HG03139 (cell line): ENCODE measurements around the gene HAVCR1.
"Not testable (repeated sequence)": the region's sequence is repeated elsewhere in the genome, so short reads cannot be mapped to it uniquely, and the experiment has no call there.

Source experiments
- ATAC-seq: cut with Tn5 transposase; IDR thresholded peaks from one replicate; pipeline ENCODE4 v1.9.1; 2021; ENCODE audit not compliant: unreplicated experiment

Gene HAVCR1

GRCh38 chr5:157050050-157050449 lies 8.9 kb downstream of the HAVCR1 start:
- no peak for ATAC-seq

GRCh38 chr5:157049605-157050004 lies 9.3 kb downstream of the HAVCR1 start:
- no peak for ATAC-seq

GRCh38 chr5:157047898-157048297 lies 11.0 kb downstream of the HAVCR1 start:
- no peak for ATAC-seq

GRCh38 chr5:157047016-157047415 lies 11.9 kb downstream of the HAVCR1 start:
- ATAC-seq: not testable (repeated sequence)

DNA sequence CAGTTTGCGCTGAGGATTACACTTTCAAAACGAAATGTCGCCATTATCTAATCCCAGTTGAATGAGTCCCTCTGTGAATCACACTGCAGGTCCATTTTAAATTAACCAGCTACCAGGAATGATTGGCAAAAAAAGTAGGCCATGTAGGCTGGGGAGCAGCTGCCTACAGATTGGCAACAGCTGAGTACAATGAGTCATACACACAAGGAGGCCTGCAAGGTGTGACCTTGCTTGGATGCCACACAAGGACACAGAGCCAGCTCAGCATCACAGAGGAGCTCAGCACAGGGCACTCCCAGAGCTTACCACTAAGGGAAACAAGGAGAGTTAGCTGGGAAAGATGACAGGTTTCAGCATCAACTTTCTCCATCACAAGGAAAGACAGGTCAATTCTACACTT lies 12.9 kb downstream of the HAVCR1 start:
- no peak for ATAC-seq

- no peak for ATAC-seq
Observed at GRCh38 chr5:157045601-157046000, 13.3 kb downstream of the HAVCR1 start.

DNA sequence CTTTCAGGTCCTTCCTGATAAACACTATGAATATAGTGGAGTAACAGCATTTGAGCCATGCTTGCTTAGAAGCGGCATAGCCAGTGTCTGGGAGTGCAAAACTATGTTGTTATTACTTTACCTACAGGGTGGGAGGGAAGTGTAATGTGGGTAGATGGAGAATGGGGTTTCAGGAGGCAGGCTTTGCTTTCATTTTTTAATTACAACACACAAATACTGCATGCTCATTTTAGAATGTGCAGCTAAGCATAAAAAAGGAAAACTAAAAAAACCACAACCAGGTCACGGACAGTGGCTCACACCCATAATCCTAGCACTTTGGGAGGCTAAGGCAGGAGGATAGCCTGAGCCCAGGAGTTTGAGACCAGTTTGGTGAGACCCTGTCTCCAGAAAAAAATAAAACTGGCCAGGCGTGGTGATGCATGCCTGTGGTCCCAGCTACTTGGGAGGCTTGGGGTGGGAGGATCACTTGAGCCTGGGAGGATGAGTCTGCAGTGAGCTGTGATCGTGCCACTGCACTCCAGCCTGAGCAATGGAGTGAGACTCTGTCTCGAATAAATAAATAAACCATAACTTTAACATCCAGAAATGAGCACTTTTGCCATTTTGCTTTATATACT lies 20.2 kb downstream of the HAVCR1 start:
- ATAC-seq: no peak

- not testable (repeated sequence) for ATAC-seq
Observed at GRCh38 chr5:157034106-157035072, 24.5 kb downstream of the HAVCR1 start.

DNA sequence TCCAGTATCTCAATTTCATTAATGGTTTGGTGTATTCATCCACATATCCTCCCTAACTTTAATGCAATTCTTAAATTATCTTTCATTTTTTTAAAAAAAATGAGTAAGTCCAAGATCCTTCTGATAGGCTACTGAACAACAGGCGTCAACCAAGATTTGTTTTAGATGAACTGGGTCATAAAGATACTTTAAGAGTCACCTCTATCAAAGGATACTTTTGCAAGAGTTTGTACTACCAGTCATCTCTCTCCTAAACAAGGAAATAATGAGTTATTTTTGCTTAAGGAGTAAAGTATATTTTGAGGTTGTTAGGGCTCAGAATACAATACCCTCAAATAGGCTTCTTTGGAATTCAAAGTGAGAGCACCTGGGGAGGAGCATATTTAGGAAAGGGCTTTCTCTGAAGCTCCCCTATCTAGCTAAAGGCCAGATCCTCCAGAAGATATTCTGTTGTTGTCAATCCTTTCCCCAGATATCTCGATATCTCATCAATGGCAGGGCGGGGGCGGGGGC lies 25.8 kb downstream of the HAVCR1 start:
- ATAC-seq: no peak

DNA sequence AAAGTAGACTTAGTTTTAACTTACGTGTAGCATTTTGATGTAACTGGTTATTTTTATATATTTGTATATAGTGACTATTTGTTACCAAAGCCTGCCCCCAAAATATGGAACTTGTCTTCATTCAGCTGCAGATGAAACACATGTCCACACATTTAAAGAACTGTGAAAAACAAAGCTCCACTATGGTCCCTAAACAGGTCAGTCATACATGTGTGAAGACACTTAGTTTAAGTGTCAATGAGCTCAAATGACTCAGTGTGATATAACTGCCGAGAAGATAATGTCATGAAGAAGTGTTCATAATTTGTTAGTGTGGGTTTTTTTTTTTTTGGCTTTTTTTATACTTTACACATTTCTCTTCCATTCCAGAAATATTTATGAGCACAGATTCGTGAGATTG lies 28.2 kb downstream of the HAVCR1 start:
- no peak for ATAC-seq

GRCh38 chr5:157029457-157029856 lies 29.5 kb downstream of the HAVCR1 start:
- no peak for ATAC-seq

DNA sequence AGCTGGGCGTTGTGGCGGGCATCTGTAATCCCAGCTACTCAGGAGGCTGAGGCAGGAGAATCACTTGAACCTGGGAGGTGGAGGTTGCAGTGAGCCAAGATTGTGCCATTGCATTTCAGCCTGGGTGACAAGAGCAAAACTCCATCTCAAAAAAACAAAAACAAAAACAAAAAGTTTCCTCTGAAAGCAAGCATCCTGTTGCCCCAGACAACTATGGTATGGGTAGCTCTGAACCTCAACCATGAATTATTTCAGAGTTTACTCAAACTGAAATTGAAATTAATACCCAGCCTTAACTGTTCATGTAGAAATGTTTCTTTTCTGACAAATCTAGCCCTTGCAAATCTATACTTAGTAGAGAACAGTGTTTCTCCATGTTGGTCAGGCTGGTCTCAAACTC lies 31.3 kb downstream of the HAVCR1 start:
- peak; percentile 81 for ATAC-seq

GRCh38 chr5:157026789-157027424 lies 32.0 kb downstream of the HAVCR1 start:
- ATAC-seq: no peak

DNA sequence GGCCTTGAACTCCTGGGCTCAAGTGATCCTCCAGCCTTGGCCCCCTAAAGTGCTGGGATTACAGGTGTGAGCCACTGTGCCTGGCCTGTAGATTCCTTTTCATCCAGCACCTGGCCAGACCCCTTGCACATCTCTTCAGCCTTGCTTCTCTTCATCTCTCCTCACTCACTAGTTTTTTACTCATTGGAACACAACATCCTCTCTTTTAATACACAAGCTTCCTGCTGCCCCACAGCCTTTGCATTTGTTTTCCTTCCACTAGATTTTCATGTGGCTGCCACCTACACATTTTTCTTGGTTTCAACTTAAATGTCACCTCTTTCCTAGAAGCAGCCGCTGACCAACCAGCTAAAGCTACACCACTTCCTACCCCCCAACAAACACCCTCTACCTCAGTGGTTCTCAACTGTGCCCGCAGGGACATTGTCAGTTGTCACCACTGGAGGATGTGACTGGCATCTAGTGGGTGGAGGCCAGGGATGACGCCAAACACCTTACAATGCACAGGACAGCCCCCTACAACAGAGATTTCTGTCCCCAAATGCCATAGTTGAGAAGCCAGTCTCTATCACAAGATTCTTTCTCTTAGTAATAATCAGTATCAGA lies 33.7 kb downstream of the HAVCR1 start:
- no peak for ATAC-seq

DNA sequence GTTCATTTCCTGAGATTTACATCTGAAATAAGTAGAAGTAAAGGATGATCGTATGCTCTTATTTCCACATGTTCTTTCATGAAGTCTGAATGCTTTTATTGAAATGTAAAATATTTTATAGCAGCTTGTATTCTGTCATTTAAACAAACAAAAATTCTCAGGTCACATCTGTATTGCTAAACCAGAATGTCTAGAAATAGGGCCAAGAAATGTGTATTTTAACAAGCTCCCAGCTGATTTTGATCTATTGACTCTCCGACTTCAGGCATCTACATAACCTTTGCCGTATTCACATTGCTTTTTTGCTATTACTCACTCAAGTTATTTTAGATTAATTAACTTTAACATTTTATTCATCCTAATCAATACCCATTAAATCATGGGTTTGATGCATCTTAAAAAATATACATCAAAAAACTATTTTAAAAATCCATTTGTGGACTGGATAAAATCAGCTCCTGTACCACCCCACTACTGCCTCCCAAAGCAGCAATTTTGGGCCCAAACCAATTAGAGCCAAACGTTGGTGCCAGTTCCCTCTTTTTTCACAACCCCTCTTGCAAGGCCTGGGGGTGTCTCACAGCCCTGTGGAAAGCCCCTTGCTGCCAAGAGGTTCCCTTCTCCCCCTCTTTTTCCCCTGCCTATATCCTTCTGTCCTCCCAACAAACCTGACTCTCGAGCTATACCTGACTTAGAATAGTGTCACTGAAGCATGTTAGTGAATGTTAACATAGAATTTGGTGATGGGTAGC lies 34.5 kb downstream of the HAVCR1 start:
- ATAC-seq: no peak

DNA sequence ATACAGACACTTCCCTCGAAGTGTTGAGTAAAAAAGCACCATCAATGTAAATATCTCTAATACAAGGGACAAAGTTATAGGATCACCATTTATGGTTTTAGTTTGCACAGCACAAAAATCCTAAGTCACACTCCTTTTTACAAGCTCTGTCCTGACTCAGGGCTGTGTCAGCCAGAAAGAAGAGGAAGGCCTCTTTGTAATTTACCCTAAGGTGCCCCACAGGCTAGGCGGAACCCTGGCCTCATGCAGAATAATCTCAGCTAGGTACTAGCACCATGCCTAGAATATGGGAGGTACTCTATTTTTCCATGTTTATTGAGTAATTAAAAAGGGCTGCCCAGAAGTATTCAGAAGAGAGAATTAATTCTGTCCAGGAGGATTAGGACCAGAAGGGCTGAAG lies 36.9 kb downstream of the HAVCR1 start:
- ATAC-seq: no peak

GRCh38 chr5:157020511-157021222 lies 38.2 kb downstream of the HAVCR1 start:
- ATAC-seq: no peak

DNA sequence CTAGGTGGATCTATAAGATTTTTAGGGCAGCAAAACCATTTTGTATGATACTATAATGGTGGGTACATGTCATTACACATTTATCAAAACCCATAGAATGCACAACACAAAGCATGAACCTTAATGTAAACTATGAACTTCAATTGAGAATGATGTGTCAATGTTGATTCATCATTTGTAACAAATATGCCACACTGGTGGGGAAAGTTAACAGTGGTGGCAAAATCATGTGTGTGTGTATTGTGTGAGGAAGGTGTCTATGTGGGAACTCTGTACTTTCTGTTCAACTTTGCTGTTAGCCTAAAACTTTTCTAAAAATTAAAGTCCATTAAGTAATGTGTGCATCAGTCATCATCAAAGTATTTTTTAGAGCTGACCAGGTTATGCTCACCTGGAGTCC lies 38.9 kb downstream of the HAVCR1 start:
- no peak for ATAC-seq

GRCh38 chr5:157014143-157014542 lies 44.8 kb downstream of the HAVCR1 start:
- ATAC-seq: not testable (repeated sequence)

DNA sequence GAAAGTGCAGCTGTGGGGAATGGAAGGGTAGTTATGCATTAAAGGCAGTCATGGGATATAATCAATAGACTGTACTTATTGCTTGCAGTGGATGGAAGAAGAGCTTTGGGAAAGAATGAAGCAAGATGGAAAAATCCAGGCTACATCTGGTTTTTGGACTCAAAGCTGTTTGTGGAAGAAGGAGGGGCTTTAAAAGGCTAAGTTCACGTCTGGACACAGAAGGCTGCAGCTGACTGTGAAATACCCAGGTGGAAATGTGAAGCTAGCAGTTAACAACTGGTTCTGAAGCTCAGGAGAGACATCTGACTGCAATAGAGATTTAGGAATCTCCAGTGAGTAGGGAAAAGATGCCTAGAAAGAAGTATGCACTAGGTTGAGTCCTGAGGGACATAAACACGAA lies 52.7 kb downstream of the HAVCR1 start:
- ATAC-seq: no peak
